SW480 (cell line): Measurements from ENCODE around the gene CBLB.

Experiments used
- DNase-seq: peaks from one replicate; pipeline ENCODE4 v3.0.0-alpha.2; 2016; ENCODE audit warnings: low spot score

The CBLB gene

GRCh38 chr3:105614288-105615030 is 254.4 kb downstream of the CBLB start:
- no peak for DNase-seq

GRCh38 chr3:105613120-105613519 is 255.7 kb downstream of the CBLB start:
- DNase-seq, result no peak

GRCh38 chr3:105611304-105612192 is 257.3 kb downstream of the CBLB start:
- no peak for DNase-seq

GRCh38 chr3:105610473-105610872 is 258.3 kb downstream of the CBLB start:
- DNase-seq, result no peak

GRCh38 chr3:105608623-105609022 is 260.2 kb downstream of the CBLB start:
- DNase-seq, result no peak

GRCh38 chr3:105606016-105606415 is 262.8 kb downstream of the CBLB start:
- no peak for DNase-seq
